ENCODE results near the gene RHOXF1. TPM values are rescaled to one million over a fixed set of nuclear protein-coding genes. Genes with fewer than 3 reads are reported as not detected.
"Not testable (repeated sequence)": the region's sequence is repeated elsewhere in the genome, so short reads cannot be mapped to it uniquely, and the experiment has no call there.

Gene RHOXF1
- total RNA-seq, result not detected
- long read RNA-seq, result 0 reads

DNA sequence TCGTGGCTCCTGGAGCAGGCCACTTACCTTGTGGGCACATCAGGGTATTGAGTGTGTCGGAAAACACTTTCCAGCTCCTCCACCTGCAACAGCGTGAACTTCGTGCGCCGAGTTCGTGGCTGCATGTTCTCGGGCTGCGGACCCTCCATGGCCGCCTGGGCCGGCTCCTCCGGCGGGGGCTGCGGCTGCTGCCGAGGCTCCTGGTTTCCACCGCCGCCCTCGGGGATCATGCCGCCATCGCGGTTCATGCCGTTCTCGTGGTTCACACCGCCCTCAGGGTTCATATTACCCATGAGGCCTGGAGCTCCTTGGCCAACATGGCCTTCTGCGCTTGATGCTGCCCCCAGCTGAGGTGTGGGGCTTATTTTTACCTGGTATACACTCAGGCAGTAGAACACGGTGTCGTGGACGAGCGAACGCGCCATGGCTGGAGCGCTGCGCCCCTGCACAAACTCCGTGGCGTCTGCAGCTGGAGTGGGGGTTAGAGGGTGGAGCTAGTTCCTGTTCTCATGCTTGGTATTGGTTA, at the start of gene RHOXF1:
Gene RHOXF1 (minus strand): TSS at position 476 of the 526 bp plus-strand sequence. CDS start 51 bp downstream, at position 425.
- intact Hi-C loops (cut with DNase I), result no loop called here

GRCh38 chrX:120159086-120159485, 43.4 kb upstream of the RHOXF1 start:
- DNase-seq (ENCODE audit: missing footprints); intact Hi-C loops (cut with DNase I); ATAC-seq: not testable (repeated sequence)

More for the DNA sequence above, at the start of gene RHOXF1:
- ATAC-seq (no peak), DNase-seq (ENCODE audit: missing footprints) (no peak)

GRCh38 chrX:120158313-120158712, 42.6 kb upstream of the RHOXF1 start, which contains the start of gene RHOXF2:
Gene RHOXF2 (plus strand): TSS chrX:120158613. CDS start chrX:120158751, 138 bp downstream.
- intact Hi-C loops (cut with DNase I); DNase-seq (ENCODE audit: missing footprints); ATAC-seq: not testable (repeated sequence)

DNA sequence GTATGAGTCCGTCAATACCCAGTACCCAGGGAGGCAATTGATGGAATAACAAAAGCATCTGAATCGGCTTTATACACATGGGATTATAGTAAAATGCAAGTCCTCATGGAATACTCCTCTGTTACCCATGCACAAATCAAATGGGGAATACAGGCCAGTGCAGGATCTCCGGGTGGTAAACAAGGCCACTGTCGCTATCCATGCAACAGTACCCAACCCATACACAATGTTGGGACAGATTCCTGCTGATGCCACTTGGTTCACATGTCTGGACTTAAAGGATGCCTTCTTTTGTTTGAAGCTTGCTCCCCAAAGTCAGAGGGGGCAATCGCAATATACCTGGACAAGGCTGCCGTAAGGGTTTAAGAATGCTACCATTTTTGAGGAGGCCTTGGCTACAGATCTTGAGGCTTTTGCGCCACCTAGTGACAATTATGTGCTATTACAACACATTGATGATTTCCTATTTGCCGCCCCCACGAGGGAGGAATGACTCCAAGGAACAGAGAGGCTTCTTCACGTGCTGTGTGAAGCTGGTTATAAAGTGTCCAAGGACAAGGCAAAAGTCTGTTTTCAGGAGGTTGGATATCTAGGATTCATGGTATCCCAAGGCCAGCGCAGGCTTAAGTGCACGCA, 34.5 kb upstream of the RHOXF1 start:
- DNase-seq (ENCODE audit: missing footprints); intact Hi-C loops (cut with DNase I): not testable (repeated sequence)
- peak; percentile 23 for ATAC-seq

DNA sequence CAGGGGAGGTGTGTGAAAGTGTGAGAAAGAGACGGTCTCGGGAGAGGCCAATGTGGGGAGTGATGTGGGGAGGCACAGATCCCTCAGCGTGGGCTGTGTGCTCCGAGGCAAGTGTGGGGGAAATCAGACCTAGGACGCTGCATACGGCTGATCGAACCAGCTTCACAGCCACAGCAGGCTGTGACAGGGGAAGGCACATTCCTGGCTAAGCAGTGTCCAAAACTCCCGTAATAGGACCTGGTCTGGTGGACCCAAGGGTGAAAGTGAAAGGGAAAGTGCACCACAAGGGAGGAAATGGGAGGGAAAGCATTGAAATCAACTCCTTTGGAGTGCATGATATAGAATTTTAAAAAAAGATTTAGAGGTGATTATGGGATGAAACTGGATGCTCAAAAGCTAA, 31.8 kb upstream of the RHOXF1 start:
- intact Hi-C loops (cut with DNase I), result no loop called here
- no peak for DNase-seq (ENCODE audit: missing footprints)

GRCh38 chrX:120146323-120146722, 30.6 kb upstream of the RHOXF1 start:
- DNase-seq (ENCODE audit: missing footprints); ATAC-seq; intact Hi-C loops (cut with DNase I): not testable (repeated sequence)

More for the DNA sequence above, 31.8 kb upstream of the RHOXF1 start:
- no peak for ATAC-seq

DNA sequence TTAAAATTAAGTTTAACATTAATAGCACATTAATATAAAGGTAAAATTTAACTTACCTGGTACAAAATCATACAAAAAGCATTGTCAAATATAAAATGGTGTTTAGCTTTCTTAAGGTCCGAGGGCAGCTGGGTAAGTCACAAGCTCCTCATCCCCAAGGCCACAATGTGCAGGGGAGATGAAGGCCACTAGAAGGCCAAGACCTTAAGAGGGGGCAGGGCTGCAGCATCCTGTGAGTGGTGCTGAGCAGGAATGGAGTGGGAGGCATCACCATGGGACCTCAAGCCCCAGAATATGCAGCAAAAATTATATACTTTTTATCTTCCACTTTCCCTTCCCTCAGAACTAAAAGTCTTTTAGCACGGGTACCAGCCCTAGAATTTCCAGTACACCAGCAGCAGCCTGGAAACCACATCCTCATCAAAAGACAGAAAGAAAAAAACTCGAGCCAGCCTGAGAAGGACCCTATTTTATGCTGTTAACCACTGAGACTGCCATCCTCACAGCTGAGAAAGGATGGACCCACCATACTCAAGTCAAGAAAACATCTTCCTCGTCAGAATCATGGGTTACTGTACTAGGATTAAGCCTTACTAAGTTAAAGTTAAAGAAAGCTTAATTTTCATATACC, 29.7 kb upstream of the RHOXF1 start:
- DNase-seq (ENCODE audit: missing footprints) (no peak), ATAC-seq (no peak)
- intact Hi-C loops (cut with DNase I), result no loop called here

- intact Hi-C loops (cut with DNase I), result no loop called here
- peak; percentile 64 for DNase-seq (ENCODE audit: missing footprints)
- ATAC-seq, result no peak
These were observed 28.6 kb upstream of the RHOXF1 start for GRCh38 chrX:120144178-120144844.

- intact Hi-C loops (cut with DNase I), result no loop called here
- ATAC-seq, result no peak
These were observed 24.7 kb upstream of the RHOXF1 start for GRCh38 chrX:120140293-120140981.

GRCh38 chrX:120137439-120137838, 21.7 kb upstream of the RHOXF1 start:
- intact Hi-C loops (cut with DNase I), result no loop called here
- DNase-seq (ENCODE audit: missing footprints) (no peak), ATAC-seq (no peak)

More at GRCh38 chrX:120140293-120140981, 24.7 kb upstream of the RHOXF1 start:
- DNase-seq (ENCODE audit: missing footprints), result no peak

DNA sequence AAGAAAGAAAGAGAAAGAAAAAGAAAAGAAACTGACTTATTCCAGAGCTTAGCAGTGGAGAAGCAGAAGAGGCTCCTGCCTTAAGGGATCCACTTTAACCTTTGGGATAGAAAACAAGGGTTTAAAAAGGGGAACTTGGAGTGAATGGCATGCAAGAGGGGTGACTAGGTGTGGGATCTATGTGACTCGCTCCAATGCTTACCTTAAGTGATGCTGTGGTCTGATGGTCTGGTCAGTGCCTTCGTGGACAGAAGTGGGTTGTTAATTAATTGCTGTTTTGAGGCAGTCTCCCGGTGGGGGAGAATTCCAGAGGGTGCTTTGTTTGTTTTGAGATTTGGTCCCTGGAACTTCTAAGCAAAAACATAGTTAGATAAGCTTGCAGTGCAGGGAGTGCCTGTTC, 21.1 kb upstream of the RHOXF1 start:
- DNase-seq (ENCODE audit: missing footprints), result no peak
- ATAC-seq, result no peak
- intact Hi-C loops (cut with DNase I), result no loop called here

DNA sequence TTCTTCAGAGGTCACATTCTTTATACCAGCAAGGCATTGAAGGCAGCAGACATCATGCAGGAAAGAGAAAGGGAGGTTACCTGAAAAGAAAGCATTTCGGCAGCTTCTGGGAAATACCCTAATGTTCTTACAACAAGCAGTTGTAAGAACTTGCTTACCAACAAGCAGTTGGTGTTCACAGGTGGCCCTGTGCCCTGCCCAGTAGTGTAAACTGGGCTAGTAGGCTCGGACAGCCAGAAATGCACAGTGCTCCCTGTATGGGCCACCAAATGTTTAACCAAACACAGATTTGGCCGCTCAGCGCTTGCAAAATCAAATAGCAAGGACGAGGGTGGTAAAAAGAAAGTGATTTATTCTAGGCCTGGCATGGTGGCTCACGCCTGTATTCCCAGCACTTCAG, 20.4 kb upstream of the RHOXF1 start:
- DNase-seq (ENCODE audit: missing footprints) (no peak), ATAC-seq (no peak)
- intact Hi-C loops (cut with DNase I), result no loop called here

DNA sequence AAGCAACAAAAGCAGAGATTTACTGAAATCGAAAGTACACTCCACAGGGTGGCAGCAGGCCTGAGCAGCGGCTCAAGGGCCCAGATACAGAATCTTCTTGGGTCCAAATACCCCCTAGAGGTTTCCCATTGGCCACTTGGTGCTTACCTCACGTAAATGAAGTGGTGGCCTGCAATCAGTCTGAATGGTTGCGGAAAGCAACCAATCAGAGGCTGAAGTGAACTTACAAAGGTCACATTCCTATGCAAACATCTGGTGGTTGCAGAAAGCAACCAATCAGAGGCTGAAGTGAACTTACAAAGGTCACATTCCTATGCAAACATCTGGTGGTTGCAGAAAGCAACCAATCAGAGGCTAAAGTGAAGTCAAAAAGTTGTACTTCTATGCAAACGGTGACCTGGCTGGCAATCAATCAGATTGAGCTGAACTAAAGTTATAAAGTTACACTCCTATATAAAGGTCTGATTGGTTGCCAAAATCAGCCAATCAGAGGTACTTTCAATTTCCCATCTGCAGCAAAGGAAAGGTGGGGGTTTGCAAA, 12.7 kb upstream of the RHOXF1 start:
- ATAC-seq; intact Hi-C loops (cut with DNase I); DNase-seq (ENCODE audit: missing footprints): not testable (repeated sequence)

DNA sequence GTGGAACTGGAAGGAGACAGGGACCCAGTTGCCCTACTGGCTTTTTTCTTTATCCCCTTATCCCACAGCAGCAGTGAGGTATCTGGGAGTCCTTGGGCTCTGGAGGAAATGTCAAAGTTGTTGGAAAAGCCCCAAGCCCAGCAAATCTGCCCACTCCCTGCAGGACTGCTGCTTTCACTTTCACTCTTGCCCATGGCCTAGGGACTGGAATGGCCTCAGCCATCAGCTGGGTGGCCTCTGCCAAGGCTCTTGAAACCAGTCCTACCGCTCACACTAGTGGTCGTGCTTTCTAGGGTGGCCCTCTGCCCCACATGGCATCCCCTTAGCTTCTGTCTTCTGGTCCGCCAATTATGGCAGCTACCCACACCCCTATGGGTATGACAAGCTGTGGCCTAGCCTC, 9.7 kb upstream of the RHOXF1 start:
- intact Hi-C loops (cut with DNase I), result no loop called here
- DNase-seq (ENCODE audit: missing footprints), result no peak

GRCh38 chrX:120120223-120120622, 4.5 kb upstream of the RHOXF1 start:
- ATAC-seq (no peak), DNase-seq (ENCODE audit: missing footprints) (no peak)
- intact Hi-C loops (cut with DNase I), result no loop called here

More for the DNA sequence above, 9.7 kb upstream of the RHOXF1 start:
- ATAC-seq, result no peak

DNA sequence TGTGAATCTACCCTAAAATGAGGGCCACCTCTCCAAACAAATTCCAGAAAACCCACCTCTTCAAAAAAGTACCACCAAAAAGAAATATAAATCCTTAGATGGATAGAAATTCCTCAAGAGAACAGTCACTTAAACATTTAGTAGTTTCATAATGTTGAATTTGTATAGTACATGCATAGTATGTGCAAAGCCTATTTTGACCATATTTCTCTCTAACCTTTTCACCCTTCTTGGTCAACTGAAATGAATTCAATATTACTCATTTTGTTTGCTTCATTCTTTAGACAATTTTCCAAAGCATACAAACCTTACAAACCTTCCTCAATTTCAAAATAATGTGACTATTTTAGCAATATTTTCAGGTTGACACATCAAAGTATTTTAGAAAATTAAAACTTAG, 4.1 kb downstream of the RHOXF1 start:
- no peak for ATAC-seq
- intact Hi-C loops (cut with DNase I), result no loop called here

DNA sequence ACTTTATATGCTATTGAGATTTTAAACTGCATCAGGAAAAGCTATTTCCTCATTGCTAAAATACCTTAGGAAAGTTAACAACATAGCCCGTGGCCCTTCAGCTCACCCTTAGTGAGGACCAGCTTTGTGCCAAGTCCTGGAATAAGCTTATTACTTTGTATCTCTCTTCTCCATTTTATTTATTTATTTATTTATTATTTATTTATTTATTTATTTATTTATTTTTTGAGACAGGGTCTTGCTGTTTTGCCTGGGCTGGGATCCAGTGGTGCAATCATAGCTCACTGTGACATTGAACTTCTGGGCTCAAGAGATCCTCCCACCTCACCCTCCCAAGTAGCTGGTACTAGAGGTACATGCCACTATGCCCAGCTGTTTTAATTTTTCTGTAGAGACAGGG, 6.3 kb downstream of the RHOXF1 start:
- intact Hi-C loops (cut with DNase I), result no loop called here
- no peak for ATAC-seq

More for the DNA sequence above, 4.1 kb downstream of the RHOXF1 start:
- no peak for DNase-seq (ENCODE audit: missing footprints)

GRCh38 chrX:120104707-120105106, 11.0 kb downstream of the RHOXF1 start:
- ATAC-seq; DNase-seq (ENCODE audit: missing footprints); intact Hi-C loops (cut with DNase I): not testable (repeated sequence)

More for the DNA sequence above, 6.3 kb downstream of the RHOXF1 start:
- no peak for DNase-seq (ENCODE audit: missing footprints)
